Astrocyte (in vitro differentiated cells and primary cell): ENCODE data around the gene SFTPA2.

Source experiments
- EZH2 ChIP-seq: IDR thresholded peaks from 2 replicates; pipeline ENCODE4 v1.6.1; 2012; ENCODE audit warnings: mild to moderate bottlenecking, low read length, inconsistent platforms; ENCODE audit not compliant: insufficient read depth
- TF ChIP-seq, protein P1 (sequence below): IDR thresholded peaks from 2 replicates; pipeline ENCODE4 v1.5.1; 2011; ENCODE audit warnings: low read depth, mild to moderate bottlenecking, inconsistent platforms, low read length, moderate library complexity; ENCODE audit not compliant: insufficient read depth

DNA sequence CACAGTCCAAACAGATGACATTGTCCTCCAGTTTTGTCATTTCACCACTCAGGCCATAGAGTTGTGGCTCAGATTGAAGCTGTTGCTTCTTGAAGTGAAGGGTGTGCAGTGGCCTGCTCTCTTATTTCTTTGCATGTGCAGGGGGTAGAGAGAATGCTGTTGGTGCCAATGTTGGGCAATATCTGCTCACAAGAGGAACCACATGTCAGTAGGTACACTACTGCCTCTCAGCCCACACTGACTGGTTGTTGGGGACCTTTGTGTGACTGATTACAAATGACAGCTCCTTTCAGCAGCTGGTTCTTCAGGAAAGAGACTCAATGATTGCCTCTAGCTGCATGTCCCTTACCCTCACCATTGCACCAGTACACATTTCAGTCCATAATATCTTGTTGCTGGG lies 28.6 kb upstream of the SFTPA2 start:
- TF ChIP-seq, protein P1, sequence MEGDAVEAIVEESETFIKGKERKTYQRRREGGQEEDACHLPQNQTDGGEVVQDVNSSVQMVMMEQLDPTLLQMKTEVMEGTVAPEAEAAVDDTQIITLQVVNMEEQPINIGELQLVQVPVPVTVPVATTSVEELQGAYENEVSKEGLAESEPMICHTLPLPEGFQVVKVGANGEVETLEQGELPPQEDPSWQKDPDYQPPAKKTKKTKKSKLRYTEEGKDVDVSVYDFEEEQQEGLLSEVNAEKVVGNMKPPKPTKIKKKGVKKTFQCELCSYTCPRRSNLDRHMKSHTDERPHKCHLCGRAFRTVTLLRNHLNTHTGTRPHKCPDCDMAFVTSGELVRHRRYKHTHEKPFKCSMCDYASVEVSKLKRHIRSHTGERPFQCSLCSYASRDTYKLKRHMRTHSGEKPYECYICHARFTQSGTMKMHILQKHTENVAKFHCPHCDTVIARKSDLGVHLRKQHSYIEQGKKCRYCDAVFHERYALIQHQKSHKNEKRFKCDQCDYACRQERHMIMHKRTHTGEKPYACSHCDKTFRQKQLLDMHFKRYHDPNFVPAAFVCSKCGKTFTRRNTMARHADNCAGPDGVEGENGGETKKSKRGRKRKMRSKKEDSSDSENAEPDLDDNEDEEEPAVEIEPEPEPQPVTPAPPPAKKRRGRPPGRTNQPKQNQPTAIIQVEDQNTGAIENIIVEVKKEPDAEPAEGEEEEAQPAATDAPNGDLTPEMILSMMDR: no peak
- TF ChIP-seq EZH2: no peak
